Keratinocyte (primary cell): ENCODE results near the gene GBX2. TPM values are rescaled to one million over a fixed set of nuclear protein-coding genes. Genes with fewer than 3 reads are reported as not detected.

Experiments used
- DNase-seq: peaks from one replicate; pipeline ENCODE4 v3.0.0-alpha.2; 2011; ENCODE audit warnings: low read depth, missing footprints, low spot score
- FAIRE-seq: peaks from 2 replicates; lab custom pipeline; 2011; peaks lifted over from hg19 to GRCh38; lab: Jason Lieb, UNC
- H2AFZ ChIP-seq: 2 replicates; pipeline ENCODE4 v1.6.0; 2012; ENCODE audit warnings: low read length, control low read depth, inconsistent platforms; ENCODE audit not compliant: control insufficient read depth
- H3K27ac ChIP-seq: 2 replicates; pipeline ENCODE4 v1.5.1; 2011; ENCODE audit warnings: low read length; ENCODE audit not compliant: control insufficient read depth, insufficient read depth
- H3K27me3 ChIP-seq: 3 replicates; pipeline ENCODE4 v1.6.0; 2011; ENCODE audit warnings: low read length; ENCODE audit not compliant: control insufficient read depth, insufficient read depth; ENCODE audit errors: extremely low read depth
- H3K36me3 ChIP-seq, 2 experiments: 2 replicates in 1 of 2; 3 replicates in 1 of 2; pipeline ENCODE4 v1.5.1; 2011; ENCODE audit warnings: low read length in 2 of 2, mild to moderate bottlenecking in 1 of 2; ENCODE audit not compliant: control insufficient read depth in 2 of 2, insufficient read depth in 2 of 2; ENCODE audit errors: extremely low read depth in 1 of 2
- H3K4me1 ChIP-seq: 3 replicates; pipeline ENCODE4 v1.5.1; 2011; ENCODE audit warnings: low read length; ENCODE audit not compliant: control insufficient read depth, insufficient read depth; ENCODE audit errors: extremely low read depth
- H3K4me2 ChIP-seq: 3 replicates; pipeline ENCODE4 v1.6.0; 2011; ENCODE audit warnings: low read depth, low read length; ENCODE audit not compliant: control insufficient read depth, insufficient read depth; ENCODE audit errors: extremely low read depth
- H3K4me3 ChIP-seq, 3 experiments: fragments of 200-600 bp in 1 of 3; sonication (generic) in 1 of 3; 2 replicates in 2 of 3; 3 replicates in 1 of 3; pipeline ENCODE4 v1.5.1; 2011 to 2016; ENCODE audit warnings: low read length in 3 of 3, mild to moderate bottlenecking in 3 of 3, control low read depth in 2 of 3, inconsistent platforms in 1 of 3, low read depth in 1 of 3, mixed read lengths in 1 of 3, mixed run types in 1 of 3, moderate library complexity in 1 of 3; ENCODE audit not compliant: control insufficient read depth in 2 of 3, insufficient read depth in 2 of 3; ENCODE audit errors: extremely low read depth in 1 of 3
- H3K79me2 ChIP-seq: 2 replicates; pipeline ENCODE4 v1.6.0; 2012; ENCODE audit warnings: low read length; ENCODE audit not compliant: control insufficient read depth, insufficient read depth
- H3K9ac ChIP-seq: 3 replicates; pipeline ENCODE4 v1.6.0; 2011; ENCODE audit warnings: low read length; ENCODE audit not compliant: control insufficient read depth, insufficient read depth; ENCODE audit errors: extremely low read depth
- H3K9me1 ChIP-seq: 3 replicates; pipeline ENCODE4 v1.6.0; 2011; ENCODE audit warnings: low read length; ENCODE audit not compliant: control insufficient read depth, insufficient read depth; ENCODE audit errors: extremely low read depth
- H3K9me3 ChIP-seq: 2 replicates; pipeline ENCODE4 v1.5.1; 2012; ENCODE audit warnings: low read depth, low read length; ENCODE audit not compliant: control insufficient read depth
- H4K20me1 ChIP-seq: 3 replicates; pipeline ENCODE4 v1.6.0; 2011; ENCODE audit warnings: low read length; ENCODE audit not compliant: control insufficient read depth, insufficient read depth; ENCODE audit errors: extremely low read depth
- EZH2 ChIP-seq: IDR thresholded peaks from one replicate; pipeline ENCODE4 v1.6.1; 2012; ENCODE audit warnings: inconsistent platforms, mild to moderate bottlenecking, low read length, moderate library complexity
- dilution Hi-C: fragments of 300-500 bp; cut with MboI; formaldehyde crosslinking; loops from one replicate; pipeline ENCODE4 v1.7.0; 2020; ENCODE audit warnings: low sequenced_read_pairs; ENCODE audit not compliant: extremely low pct_ligation_motif_present
- polyA plus RNA-seq, 5 experiments: library from polyadenylated mRNA; depleted of rRNA in 3 of 5; stranded (reverse) in 3 of 5; stranded (forward) in 1 of 5; unstranded in 1 of 5; fragments of >200 nt; gene quantifications; 1 replicate in 1 of 5; 2 replicates in 3 of 5; 3 replicates in 1 of 5; pipeline versions ENCODE4 v1.2.1 to v1.2.3, GENCODE V29; 2011 to 2012; ENCODE audit warnings: missing spikeins in 2 of 5, low read depth in 1 of 5, low replicate concordance in 1 of 5
- TF ChIP-seq, protein P1 (sequence below), 3 experiments: IDR thresholded peaks in 1 of 3; conservative IDR thresholded peaks in 1 of 3; optimal IDR thresholded peaks in 1 of 3; 2 replicates in 2 of 3; 3 replicates in 1 of 3; pipeline versions ENCODE3 to v1.5.1; 2011; ENCODE audit warnings: low read length in 3 of 3, mild to moderate bottlenecking in 3 of 3, moderate library complexity in 2 of 3, control low read depth in 1 of 3, inconsistent platforms in 1 of 3; ENCODE audit not compliant: insufficient read depth in 2 of 3; ENCODE audit errors: extremely low read depth in 1 of 3

Gene GBX2
- polyA plus RNA-seq, 1 donor (not counting 4 experiments of a cell fraction or from before 2014, with no cell fraction given), result 0.17 TPM

DNA sequence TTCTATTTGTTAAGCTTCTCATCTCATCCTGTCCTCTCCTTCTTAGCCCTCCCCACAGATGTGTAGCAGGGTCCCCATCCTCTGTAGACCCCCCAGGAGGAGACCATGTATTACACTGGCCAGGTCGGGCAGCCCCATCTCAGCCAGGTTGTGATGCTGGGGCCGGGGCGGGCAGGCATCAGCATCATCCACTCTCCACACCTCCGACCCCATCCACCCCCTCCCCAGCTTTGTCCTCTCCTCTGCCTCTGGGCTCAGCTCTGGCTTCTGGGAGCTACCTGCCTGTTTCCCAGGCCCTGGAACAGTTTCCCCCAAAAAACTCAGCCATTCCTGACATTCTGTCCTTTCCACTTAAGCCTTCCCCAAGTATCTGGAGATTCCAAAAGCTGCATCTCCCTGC is 49.2 kb downstream of the GBX2 start:
- dilution Hi-C loops, result no loop called here
- TF ChIP-seq, protein P1, sequence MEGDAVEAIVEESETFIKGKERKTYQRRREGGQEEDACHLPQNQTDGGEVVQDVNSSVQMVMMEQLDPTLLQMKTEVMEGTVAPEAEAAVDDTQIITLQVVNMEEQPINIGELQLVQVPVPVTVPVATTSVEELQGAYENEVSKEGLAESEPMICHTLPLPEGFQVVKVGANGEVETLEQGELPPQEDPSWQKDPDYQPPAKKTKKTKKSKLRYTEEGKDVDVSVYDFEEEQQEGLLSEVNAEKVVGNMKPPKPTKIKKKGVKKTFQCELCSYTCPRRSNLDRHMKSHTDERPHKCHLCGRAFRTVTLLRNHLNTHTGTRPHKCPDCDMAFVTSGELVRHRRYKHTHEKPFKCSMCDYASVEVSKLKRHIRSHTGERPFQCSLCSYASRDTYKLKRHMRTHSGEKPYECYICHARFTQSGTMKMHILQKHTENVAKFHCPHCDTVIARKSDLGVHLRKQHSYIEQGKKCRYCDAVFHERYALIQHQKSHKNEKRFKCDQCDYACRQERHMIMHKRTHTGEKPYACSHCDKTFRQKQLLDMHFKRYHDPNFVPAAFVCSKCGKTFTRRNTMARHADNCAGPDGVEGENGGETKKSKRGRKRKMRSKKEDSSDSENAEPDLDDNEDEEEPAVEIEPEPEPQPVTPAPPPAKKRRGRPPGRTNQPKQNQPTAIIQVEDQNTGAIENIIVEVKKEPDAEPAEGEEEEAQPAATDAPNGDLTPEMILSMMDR (optimal IDR thresholded peaks at IDR 0.05 in 1 of 3, IDR thresholded peaks at IDR 0.05 in 1 of 3, conservative IDR thresholded peaks at IDR 0.05 in 1 of 3; ENCODE audit: extremely low read depth in 1 of 3, insufficient read depth in 2 of 3, low read length in 3 of 3), result no peak
- no peak for TF ChIP-seq EZH2
- no peaks in the 10 kb centered on the region for H3K27me3 ChIP-seq
- H3K4me2 ChIP-seq, result no peak overlapping the region
- no peaks in the 10 kb centered on the region for H3K4me1 ChIP-seq
- no peak overlapping the region for H3K9ac ChIP-seq
- no peaks in the 10 kb centered on the region for H3K79me2 ChIP-seq
- no peaks in the 10 kb centered on the region for H4K20me1 ChIP-seq
- H3K9me1 ChIP-seq, result no peaks in the 10 kb centered on the region
- no peaks in the 10 kb centered on the region for H3K9me3 ChIP-seq
- H3K36me3 ChIP-seq, result peaks cover 0 to 3% of the 10 kb centered on the region in 2 experiments
- FAIRE-seq (no peak), DNase-seq (no peak)
- no peak overlapping the region for H3K27ac ChIP-seq
- no peak overlapping the region for H2AFZ ChIP-seq
- H3K4me3 ChIP-seq, result no peak overlapping the region

DNA sequence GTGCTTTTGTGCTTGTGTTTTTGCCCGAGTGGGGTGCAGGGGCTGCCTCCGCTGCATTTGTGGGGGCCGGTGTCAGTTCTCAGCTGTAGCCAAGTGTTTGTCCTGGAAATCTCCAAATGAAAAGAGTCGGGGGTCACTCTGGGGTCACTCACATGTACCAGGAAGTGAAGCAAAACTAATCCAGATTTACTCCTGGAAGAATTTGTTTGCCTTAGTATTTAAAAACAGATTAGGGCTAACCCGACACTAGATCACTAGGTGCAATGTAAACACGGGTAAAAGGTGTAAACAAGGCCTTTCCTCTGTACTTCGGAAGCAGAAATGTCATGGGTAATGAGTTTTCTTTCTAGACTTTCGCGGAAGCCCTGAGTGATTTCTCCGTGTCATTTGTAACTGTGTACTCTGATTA is 50.3 kb downstream of the GBX2 start:
- H3K27me3 ChIP-seq, result no peaks in the 10 kb centered on the region
- no peak for DNase-seq
- no peak overlapping the region for H3K27ac ChIP-seq
- H3K4me1 ChIP-seq, result no peaks in the 10 kb centered on the region
- no peaks in the 10 kb centered on the region for H3K9me3 ChIP-seq
- H4K20me1 ChIP-seq, result no peaks in the 10 kb centered on the region
- H3K4me3 ChIP-seq, result no peak overlapping the region
- peaks cover 0 to under 1% of the 10 kb centered on the region in 2 experiments for H3K36me3 ChIP-seq
- no peak overlapping the region for H3K9ac ChIP-seq
- no peaks in the 10 kb centered on the region for H3K9me1 ChIP-seq
- dilution Hi-C loops, result no loop called here
- H2AFZ ChIP-seq, result no peak overlapping the region
- no peak for FAIRE-seq
- no peak for TF ChIP-seq EZH2
- TF ChIP-seq, protein P1 (optimal IDR thresholded peaks at IDR 0.05 in 1 of 3, IDR thresholded peaks at IDR 0.05 in 1 of 3, conservative IDR thresholded peaks at IDR 0.05 in 1 of 3; ENCODE audit: extremely low read depth in 1 of 3, insufficient read depth in 2 of 3, low read length in 3 of 3), result no peak
- no peaks in the 10 kb centered on the region for H3K79me2 ChIP-seq
- H3K4me2 ChIP-seq, result no peak overlapping the region
